ENCODE measurements around the gene PDE4D. TPM values are rescaled to one million over a fixed set of nuclear protein-coding genes. Genes with fewer than 3 reads are reported as not detected.

Gene PDE4D
- total RNA-seq, 1 donor from 2014 or later: 7.6 TPM

DNA sequence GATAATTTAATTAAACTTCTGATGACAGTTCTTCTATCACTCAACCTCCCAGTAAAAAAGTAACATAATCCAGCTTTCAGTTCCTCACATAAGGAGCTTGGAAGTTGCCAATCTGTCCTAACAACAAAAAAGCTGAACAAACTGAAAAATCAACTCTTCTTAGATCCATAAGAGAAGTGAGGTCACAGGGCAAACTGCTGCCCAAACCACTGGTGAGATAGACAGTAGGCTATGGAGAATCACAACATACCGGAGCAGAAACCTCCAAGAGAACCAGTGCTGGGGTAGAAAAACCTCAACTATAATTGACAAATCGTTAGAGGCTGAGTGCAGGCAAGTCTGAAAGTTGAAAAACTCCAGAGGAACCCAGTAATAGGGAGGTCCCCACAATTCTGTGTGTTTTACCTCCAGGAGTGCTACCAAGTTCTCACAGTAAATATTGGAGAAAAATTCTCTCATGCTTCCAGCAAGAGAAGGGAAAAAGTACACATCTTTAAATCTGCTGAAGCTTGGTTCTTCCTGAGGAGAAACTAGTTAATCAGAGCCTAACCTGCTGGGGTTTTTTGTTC, 300.0 kb downstream of the PDE4D start:
- peaks cover 6% of the 10 kb centered on the region for H3K4me1 Mint-ChIP-seq (ENCODE audit: low read depth)
- TF ChIP-seq, protein P1, sequence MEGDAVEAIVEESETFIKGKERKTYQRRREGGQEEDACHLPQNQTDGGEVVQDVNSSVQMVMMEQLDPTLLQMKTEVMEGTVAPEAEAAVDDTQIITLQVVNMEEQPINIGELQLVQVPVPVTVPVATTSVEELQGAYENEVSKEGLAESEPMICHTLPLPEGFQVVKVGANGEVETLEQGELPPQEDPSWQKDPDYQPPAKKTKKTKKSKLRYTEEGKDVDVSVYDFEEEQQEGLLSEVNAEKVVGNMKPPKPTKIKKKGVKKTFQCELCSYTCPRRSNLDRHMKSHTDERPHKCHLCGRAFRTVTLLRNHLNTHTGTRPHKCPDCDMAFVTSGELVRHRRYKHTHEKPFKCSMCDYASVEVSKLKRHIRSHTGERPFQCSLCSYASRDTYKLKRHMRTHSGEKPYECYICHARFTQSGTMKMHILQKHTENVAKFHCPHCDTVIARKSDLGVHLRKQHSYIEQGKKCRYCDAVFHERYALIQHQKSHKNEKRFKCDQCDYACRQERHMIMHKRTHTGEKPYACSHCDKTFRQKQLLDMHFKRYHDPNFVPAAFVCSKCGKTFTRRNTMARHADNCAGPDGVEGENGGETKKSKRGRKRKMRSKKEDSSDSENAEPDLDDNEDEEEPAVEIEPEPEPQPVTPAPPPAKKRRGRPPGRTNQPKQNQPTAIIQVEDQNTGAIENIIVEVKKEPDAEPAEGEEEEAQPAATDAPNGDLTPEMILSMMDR (IDR thresholded peaks at IDR 0.05; ENCODE audit: unreplicated experiment): no peak
- H3K36me3 Mint-ChIP-seq (ENCODE audit: insufficient read depth): no peaks in the 10 kb centered on the region
- H3K9me3 Mint-ChIP-seq (ENCODE audit: low read depth): no peaks in the 10 kb centered on the region
- no peak overlapping the region for H3K27ac Mint-ChIP-seq
- no peaks in the 10 kb centered on the region for H3K27me3 Mint-ChIP-seq
- no peak for DNase-seq (ENCODE audit: low spot score, unreplicated experiment)
- H3K4me3 Mint-ChIP-seq (ENCODE audit: low read depth): no peak overlapping the region

DNA sequence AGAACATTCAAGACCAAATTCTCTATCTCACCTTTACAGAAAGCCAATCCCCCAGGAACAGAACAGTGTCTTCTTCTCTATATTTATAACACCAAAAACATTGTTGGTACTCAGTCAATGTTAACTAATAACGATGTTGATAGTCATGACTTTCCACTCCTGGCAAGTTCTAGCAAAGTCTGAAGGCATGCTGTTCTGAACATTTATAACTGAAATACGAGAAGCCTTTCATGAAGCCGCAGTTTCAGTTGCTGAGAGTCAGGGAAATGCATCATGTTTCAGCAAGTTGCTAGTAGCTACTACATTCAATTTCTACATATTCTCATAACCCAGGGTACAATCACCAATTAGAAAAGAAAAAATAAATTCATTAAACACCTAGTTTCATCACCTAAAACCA, 301.4 kb downstream of the PDE4D start:
- Mint-ChIP-seq H3K9me3 (ENCODE audit: low read depth) (no peaks in the 10 kb centered on the region), H3K4me3 (ENCODE audit: low read depth) (no peak overlapping the region), H3K4me1 (ENCODE audit: low read depth) (peaks cover 17% of the 10 kb centered on the region), H3K27me3 (peaks cover 3% of the 10 kb centered on the region), H3K36me3 (ENCODE audit: insufficient read depth) (no peaks in the 10 kb centered on the region), H3K27ac (no peak overlapping the region)
- no peak for DNase-seq (ENCODE audit: low spot score, unreplicated experiment)
- TF ChIP-seq, protein P1 (IDR thresholded peaks at IDR 0.05; ENCODE audit: unreplicated experiment): no peak

DNA sequence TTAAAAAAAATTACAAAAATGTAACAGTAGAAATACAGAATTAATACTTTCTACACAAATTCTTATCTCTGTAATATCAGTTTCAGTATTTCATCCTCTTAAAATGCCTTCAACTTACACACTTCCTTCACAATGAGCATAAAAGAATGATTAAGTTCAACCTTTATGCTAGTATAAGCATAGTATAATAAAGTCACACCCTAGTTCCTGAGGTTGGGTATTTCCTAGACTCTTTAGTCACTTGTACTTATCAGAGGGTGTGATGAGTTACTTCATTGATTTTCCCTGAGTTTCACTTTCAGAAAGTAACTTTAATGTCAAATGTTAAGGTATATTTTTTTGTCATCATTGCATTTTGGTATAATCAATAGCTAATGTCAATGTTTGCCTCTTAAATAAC, 302.4 kb downstream of the PDE4D start:
- peaks cover 3% of the 10 kb centered on the region for H3K27me3 Mint-ChIP-seq
- DNase-seq (ENCODE audit: low spot score, unreplicated experiment): no peak
- TF ChIP-seq, protein P1 (IDR thresholded peaks at IDR 0.05; ENCODE audit: unreplicated experiment): no peak
- no peaks in the 10 kb centered on the region for H3K36me3 Mint-ChIP-seq (ENCODE audit: insufficient read depth)
- H3K4me1 Mint-ChIP-seq (ENCODE audit: low read depth): peaks cover 17% of the 10 kb centered on the region
- H3K4me3 Mint-ChIP-seq (ENCODE audit: low read depth): no peak overlapping the region
- H3K27ac Mint-ChIP-seq: no peak overlapping the region
- H3K9me3 Mint-ChIP-seq (ENCODE audit: low read depth): no peaks in the 10 kb centered on the region

DNA sequence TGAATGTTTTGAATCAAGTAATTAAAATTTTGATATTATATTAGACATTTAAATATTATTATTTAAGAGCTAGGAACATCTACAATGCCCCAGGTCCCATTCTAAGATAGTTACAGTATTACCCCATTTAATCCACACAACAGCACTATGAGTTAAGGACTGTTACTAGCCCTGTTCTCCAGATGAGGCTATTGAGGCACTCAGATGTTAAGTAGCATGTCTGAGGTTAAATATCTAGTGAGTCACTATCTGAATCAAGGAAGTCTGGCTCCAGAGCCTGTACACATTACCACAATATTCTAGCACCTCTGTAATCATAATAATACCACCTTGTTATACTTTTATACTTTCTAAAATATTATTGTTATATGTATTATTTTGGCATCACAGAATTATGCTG, 304.6 kb downstream of the PDE4D start:
- Mint-ChIP-seq H3K4me1 (ENCODE audit: low read depth) (peaks cover 17% of the 10 kb centered on the region), H3K36me3 (ENCODE audit: insufficient read depth) (no peaks in the 10 kb centered on the region), H3K27ac (no peak overlapping the region), H3K4me3 (ENCODE audit: low read depth) (no peak overlapping the region), H3K9me3 (ENCODE audit: low read depth) (no peaks in the 10 kb centered on the region), H3K27me3 (peaks cover 3% of the 10 kb centered on the region)
- DNase-seq (ENCODE audit: low spot score, unreplicated experiment): no peak
- TF ChIP-seq, protein P1 (IDR thresholded peaks at IDR 0.05; ENCODE audit: unreplicated experiment): no peak

DNA sequence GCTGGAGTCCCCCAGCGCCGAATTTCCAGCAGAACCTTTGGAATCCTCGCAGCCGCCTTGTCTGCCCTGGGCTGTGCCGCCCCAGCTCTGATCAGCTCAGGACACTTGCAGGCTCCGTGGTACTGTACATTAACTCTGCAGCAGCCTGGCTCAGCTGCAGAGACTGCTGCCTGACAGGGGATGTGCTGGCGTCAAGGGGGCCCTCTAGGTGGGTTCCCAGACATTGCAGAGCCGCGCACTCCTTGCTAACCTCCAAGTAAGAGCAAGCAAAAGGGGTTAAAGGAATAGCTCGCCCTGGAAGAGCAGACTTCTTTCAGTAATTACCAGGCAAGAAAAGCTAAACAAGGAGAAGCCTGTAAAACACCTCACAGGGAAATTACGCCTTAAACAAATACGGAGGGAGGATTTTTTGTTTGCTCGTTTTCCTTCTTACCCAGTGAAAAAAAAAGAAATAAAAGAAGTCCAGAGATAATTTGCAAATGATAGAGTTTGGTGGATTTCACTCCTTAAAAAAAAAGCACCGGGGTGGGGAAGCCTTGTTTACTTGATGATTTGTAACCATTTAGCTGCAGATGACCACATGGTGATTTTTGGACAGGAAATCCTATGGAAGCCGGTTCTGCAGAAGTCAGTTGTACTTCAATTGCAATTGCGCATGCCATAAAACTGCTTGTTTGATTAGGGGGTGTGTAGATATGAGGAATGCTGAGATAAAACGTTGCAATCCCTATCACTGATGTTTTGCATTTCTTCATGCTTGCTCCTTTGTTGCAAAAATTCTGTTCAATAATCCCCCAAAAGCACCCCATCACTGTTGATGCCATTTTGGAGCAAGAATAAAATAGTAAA, 305.8 kb downstream of the PDE4D start:
- H3K27me3 Mint-ChIP-seq: peaks cover 3% of the 10 kb centered on the region
- DNase-seq (ENCODE audit: low spot score, unreplicated experiment): peak; percentile 39
- H3K27ac Mint-ChIP-seq: peak overlapping the region; percentile 46
- peak overlapping the region; percentile 56 for H3K4me3 Mint-ChIP-seq (ENCODE audit: low read depth)
- TF ChIP-seq, protein P1 (IDR thresholded peaks at IDR 0.05; ENCODE audit: unreplicated experiment): peak; percentile 27
- H3K9me3 Mint-ChIP-seq (ENCODE audit: low read depth): no peaks in the 10 kb centered on the region
- no peaks in the 10 kb centered on the region for H3K36me3 Mint-ChIP-seq (ENCODE audit: insufficient read depth)
- H3K4me1 Mint-ChIP-seq (ENCODE audit: low read depth): peaks cover 14% of the 10 kb centered on the region

Measured in progenitor cell of endocrine pancreas (in vitro differentiated cells).